Putamen (tissue), 1 donor: ENCODE results near the gene ERAP2.

Experiments used
- DNase-seq: peaks from one replicate; pipeline ENCODE4 v3.0.0-alpha.2; 2016; ENCODE audit warnings: low spot score

ERAP2 gene

DNA sequence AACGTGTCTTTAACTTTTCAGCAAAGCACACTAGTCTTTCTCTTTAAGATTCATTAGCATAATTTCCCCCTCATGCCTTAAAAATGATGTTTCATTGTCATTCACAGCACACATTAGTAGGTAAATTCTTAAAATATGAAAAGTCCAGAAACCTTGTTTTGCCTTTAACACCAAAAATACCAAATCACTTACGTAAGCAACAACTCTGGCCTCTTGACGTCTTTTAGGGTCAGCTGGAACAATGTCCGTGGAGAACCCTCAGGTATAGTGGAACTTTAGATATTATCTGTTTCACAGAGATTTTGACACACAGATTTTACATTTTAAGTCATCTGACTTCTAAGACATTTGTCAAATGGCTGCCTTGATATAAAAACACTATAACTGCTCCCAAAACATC lies 90.5 kb downstream of the ERAP2 start:
- no peak for DNase-seq

DNA sequence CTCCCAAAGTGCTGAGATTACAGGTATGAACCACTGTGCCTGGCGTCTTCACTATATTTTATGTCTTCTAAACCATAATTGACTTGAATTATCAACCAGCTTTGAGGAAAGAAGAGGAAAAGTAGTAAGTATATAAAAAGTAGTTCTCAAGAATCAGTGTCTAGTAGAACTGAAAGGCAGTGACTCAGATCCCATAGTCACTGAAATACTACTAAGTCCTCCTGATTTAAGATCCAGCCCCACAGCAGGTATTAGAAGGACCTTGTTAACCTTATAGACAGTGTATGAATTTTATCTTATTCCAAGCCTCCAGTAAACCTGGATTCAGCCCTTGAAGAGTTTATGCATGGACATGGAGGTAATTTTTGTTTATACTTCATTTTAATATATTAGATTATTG lies 91.1 kb downstream of the ERAP2 start:
- DNase-seq, result no peak

DNA sequence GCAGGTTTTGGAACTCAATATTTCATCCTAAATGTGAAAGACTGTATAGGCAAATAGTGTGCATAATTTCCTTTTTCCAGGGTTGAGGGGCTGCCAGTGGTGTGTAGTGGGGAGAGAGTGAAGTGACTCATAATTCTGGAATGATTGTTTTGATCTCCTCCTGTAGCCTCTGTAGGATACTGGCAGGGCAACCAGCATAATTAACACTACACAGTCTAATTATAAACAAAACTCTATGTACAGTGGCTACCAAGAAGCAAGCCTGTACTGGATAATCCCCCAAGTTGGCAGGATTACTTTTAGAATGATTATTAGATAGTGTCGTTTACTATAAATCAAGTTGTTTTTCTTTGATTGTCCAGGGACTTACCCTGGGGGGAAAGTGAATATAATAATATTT lies 91.8 kb downstream of the ERAP2 start:
- DNase-seq, result no peak

DNA sequence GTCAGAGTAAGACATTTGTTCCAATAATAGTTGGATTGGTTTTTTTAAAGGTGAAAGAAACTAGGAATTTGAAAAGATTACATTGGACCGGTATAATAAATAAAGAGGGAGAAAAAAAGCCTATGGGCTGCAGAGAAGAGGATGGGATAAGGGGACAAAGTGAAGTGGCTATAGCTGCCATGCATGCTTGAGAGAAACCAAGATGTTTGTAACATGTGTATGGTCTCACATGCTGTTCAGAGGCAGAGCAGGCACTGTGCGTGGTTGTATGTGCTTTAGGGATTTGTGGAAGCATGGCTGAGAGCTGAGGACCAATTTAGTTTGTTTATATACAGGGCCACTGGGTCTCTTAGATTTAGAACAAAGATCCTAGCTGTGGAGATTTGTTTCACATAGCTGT lies 92.3 kb downstream of the ERAP2 start:
- DNase-seq, result no peak
